Fibroblast of lung (primary cell): ENCODE results near the gene PRRC2B.

Experiments used
- CTCF ChIP-seq, 2 donors: IDR thresholded peaks in 1 of 2; conservative IDR thresholded peaks in 1 of 2; 1 replicate in 1 of 2; 2 replicates in 1 of 2; pipeline ENCODE4 v1.5.1; 2011 to 2012; ENCODE audit warnings: low read length in 2 of 2, control low read depth in 1 of 2, inconsistent platforms in 1 of 2, low read depth in 1 of 2, mild to moderate bottlenecking in 1 of 2
- EZH2 ChIP-seq: IDR thresholded peaks from 2 replicates; pipeline ENCODE4 v1.5.1; 2012; ENCODE audit warnings: low read length, control low read depth, mild to moderate bottlenecking; ENCODE audit errors: missing control alignments

- TF ChIP-seq CTCF (conservative IDR thresholded peaks at IDR 0.05 in 1 of 2, IDR thresholded peaks at IDR 0.05 in 1 of 2; ENCODE audit: low read depth in 1 of 2, low read length in 2 of 2) (peak; percentile 29 to 35), EZH2 (no peak)
Measured at GRCh38 chr9:131475956-131476776, 82.3 kb downstream of the PRRC2B start.
